A549 treated with AZD9567 at 1 μM for 4 hours (cell line): Measurements from ENCODE around the gene SLC25A40. TPM values are rescaled to one million over a fixed set of nuclear protein-coding genes. Genes with fewer than 3 reads are reported as not detected.

ENCODE experiments used
- total RNA-seq: library from RNA; stranded (reverse); fragments of 200-300 nt; extraction: Qiagen RNA extraction; gene quantifications from 5 replicates; pipeline ENCODE4 v1.2.3, GENCODE V29; 2022; ENCODE audit not compliant: insufficient read depth

SLC25A40 gene, protein sequence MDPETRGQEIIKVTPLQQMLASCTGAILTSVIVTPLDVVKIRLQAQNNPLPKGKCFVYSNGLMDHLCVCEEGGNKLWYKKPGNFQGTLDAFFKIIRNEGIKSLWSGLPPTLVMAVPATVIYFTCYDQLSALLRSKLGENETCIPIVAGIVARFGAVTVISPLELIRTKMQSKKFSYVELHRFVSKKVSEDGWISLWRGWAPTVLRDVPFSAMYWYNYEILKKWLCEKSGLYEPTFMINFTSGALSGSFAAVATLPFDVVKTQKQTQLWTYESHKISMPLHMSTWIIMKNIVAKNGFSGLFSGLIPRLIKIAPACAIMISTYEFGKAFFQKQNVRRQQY
- total RNA-seq = 6.7 to 12.7 TPM (median 10.2 TPM) in 5 replicates

DNA sequence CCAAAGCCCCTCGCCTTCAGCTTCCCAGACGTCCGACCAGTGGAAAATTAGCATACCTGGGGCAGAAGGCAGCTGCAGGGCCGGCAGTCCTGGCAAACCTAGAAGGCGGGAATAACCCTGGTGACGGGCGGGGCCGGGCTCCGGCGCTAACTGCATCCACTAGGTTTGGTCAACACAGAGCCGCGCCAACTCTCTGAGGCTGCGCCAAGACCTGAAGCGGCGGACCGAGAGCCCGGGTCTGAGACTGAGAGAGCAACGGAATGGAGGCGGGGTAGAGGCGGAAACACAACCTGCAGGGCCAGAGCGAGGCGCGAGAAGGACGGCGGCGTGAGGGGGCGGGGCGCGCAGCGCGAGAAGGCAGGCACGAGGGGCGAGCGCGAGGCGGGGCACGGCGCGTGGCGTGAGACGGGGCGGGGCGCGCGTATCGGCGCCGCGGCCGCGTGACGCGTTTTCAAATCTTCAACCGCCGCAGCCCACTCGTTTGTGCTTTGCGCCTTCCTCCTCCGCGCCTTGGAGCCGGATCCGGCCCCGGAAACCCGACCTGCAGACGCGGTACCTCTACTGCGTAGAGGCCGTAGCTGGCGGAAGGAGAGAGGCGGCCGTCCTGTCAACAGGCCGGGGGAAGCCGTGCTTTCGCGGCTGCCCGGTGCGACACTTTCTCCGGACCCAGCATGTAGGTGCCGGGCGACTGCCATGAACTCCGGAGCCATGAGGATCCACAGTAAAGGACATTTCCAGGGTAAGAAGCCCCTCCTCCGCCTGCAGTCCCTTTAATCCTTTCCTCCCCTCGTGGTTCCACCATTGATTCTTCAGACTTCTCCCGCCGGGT is at the start of gene SLC25A40, which contains the start of gene DBF4:
TSS of gene SLC25A40 (minus strand) at position 321 of the 829 bp plus-strand sequence. CDS start 17,633 bp downstream, outside the sequence.
TSS of gene DBF4 (plus strand) at position 454 of the 829 bp plus-strand sequence. CDS start at position 694, 240 bp downstream.

Other genes starting within 250 kb of the SLC25A40 start
- 0.08 TPM in 1 of 5 replicates, not detected in the others for gene RUNDC3B, start 248.0 kb downstream of the SLC25A40 start, total RNA-seq
- gene DBF4, start 133 bp upstream of the SLC25A40 start, total RNA-seq = 23.2 to 33.2 TPM (median 30.7 TPM) in 5 replicates
- 0.20 to 0.36 TPM (median 0.29 TPM) in 5 replicates for gene ADAM22, start 57.9 kb upstream of the SLC25A40 start, total RNA-seq